ENCODE data around the gene PLA2G7.

DNA sequence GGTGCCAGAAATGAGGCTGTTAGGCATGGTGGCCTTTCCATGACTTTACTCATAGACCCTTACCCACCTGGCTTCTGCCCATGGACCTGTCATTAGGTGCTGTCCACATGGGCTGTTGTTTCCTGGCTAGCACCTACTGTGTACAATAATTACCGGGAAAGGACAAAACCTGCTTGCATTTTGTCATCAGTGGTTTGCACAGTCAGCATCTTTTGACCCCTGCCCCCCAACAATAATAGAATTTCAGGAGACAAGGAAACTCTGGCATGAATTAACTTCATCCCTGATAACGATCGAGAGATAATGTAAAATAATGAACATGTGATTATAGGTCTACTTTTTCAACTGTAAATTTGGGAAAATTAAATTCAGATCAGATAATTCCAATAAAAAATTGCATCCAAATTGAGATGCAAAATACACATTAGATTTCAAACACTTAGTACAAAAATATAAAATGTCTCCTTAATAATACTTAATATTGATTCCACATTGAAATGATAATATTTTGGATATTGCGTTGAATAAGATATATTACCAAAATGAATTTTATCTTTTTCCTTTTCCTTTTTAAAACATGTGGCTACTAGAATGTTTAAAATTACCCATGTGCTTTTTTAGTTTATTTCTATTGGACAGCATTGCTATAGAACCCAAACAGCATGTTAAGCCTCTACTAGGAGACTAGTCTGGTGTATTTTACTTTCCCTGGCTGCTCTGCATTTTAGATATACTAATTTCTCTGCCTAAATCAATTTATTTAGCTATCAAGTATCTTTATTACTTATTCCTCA, 24.0 kb upstream of the PLA2G7 start:
- TF ChIP-seq, protein P1, sequence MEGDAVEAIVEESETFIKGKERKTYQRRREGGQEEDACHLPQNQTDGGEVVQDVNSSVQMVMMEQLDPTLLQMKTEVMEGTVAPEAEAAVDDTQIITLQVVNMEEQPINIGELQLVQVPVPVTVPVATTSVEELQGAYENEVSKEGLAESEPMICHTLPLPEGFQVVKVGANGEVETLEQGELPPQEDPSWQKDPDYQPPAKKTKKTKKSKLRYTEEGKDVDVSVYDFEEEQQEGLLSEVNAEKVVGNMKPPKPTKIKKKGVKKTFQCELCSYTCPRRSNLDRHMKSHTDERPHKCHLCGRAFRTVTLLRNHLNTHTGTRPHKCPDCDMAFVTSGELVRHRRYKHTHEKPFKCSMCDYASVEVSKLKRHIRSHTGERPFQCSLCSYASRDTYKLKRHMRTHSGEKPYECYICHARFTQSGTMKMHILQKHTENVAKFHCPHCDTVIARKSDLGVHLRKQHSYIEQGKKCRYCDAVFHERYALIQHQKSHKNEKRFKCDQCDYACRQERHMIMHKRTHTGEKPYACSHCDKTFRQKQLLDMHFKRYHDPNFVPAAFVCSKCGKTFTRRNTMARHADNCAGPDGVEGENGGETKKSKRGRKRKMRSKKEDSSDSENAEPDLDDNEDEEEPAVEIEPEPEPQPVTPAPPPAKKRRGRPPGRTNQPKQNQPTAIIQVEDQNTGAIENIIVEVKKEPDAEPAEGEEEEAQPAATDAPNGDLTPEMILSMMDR (IDR thresholded peaks at IDR 0.05; ENCODE audit: poor library complexity), result no peak
- no peak for TF ChIP-seq EZH2 (IDR thresholded peaks at IDR 0.05; ENCODE audit: borderline replicate concordance)

Data from hepatocyte (in vitro differentiated cells).